K562 (cell line): Measurements from ENCODE around the gene PLCL1. TPM values are rescaled to one million over a fixed set of nuclear protein-coding genes. Genes with fewer than 3 reads are reported as not detected.

Experiments used
- ATAC-seq: fragments of 200-7000 bp; cut with Tn5 transposase; 3 replicates; pipeline ENCODE4 v1.9.1; 2020; ENCODE audit warnings: moderate library complexity
- BruUV-seq: library from RNA; stranded (reverse); fragments of 400-500 nt; replicated peaks from 2 replicates; lab custom pipeline; 2021; lab: Mats Ljungman, UMichigan
- CTCF ChIA-PET: fragments of 300-600 bp; formaldehyde crosslinking; extraction: SDS; loops from one replicate; lab custom pipeline; 2021; ENCODE audit warnings: low intra/inter-chr PET ratio; lab: Yijun Ruan, JAX
- POLR2A ChIA-PET: fragments of 300-600, 350-650 bp; sonication (Branson Sonifier 250); formaldehyde crosslinking; extraction: SDS; loops from one replicate; lab custom pipeline; 2021; ENCODE audit warnings: antibody characterized with exemption, inconsistent platforms; lab: Yijun Ruan, JAX
- DNase-seq, 4 experiments: peaks; one replicate each; pipeline versions ENCODE4 v3.0.0 to v3.0.0-alpha.2; 2011 to 2018; ENCODE audit warnings: low spot score in 3 of 4, mixed read lengths in 3 of 4; ENCODE audit errors: extremely low read depth in 1 of 4
- FAIRE-seq: peaks from 2 replicates; lab custom pipeline; 2011; peaks lifted over from hg19 to GRCh38; lab: Jason Lieb, UNC
- H2AFZ ChIP-seq: 2 replicates; pipeline ENCODE4 v1.6.0; 2011; ENCODE audit warnings: low read depth, low read length, control low read depth, inconsistent platforms
- H3K27ac ChIP-seq: fragments of 200-600 bp; 3 replicates; pipeline ENCODE4 v1.8.0; 2011; ENCODE audit warnings: low read depth, mild to moderate bottlenecking, control low read depth, inconsistent platforms, low read length, moderate library complexity, mixed read lengths; ENCODE audit errors: extremely low read depth
- H3K27me3 ChIP-seq, 2 experiments: fragments of 300-600 bp in 1 of 2; 2 replicates in 1 of 2; 3 replicates in 1 of 2; pipeline versions ENCODE4 v1.6.0 to v1.8.0; 2011; ENCODE audit warnings: inconsistent platforms in 2 of 2, low read length in 2 of 2, mild to moderate bottlenecking in 1 of 2, mixed read lengths in 1 of 2, moderate library complexity in 1 of 2; ENCODE audit not compliant: control insufficient read depth in 2 of 2, insufficient read depth in 2 of 2
- H3K36me3 ChIP-seq: fragments of 300-600 bp; 3 replicates; pipeline ENCODE4 v1.8.0; 2011; ENCODE audit warnings: mild to moderate bottlenecking, low read length, inconsistent platforms; ENCODE audit not compliant: control insufficient read depth, insufficient read depth
- H3K4me1 ChIP-seq, 2 experiments: fragments of 200-600 bp in 1 of 2; replicated peaks in 1 of 2; 2 replicates in 1 of 2; 3 replicates in 1 of 2; pipeline versions ENCODE4 v1.5.1 to v1.8.0; 2011; ENCODE audit warnings: inconsistent platforms in 2 of 2, low read length in 2 of 2, mild to moderate bottlenecking in 1 of 2, mixed read lengths in 1 of 2, moderate library complexity in 1 of 2; ENCODE audit not compliant: control insufficient read depth in 2 of 2, insufficient read depth in 2 of 2
- H3K4me2 ChIP-seq: 2 replicates; pipeline ENCODE4 v1.6.1; 2011; ENCODE audit warnings: low read length, control low read depth, inconsistent platforms, mixed read lengths; ENCODE audit not compliant: insufficient read depth
- H3K4me3 ChIP-seq: fragments of 200-600 bp; sonication (generic), shearing (Covaris generic); 2 replicates; pipeline ENCODE4 v1.5.1; 2016; ENCODE audit warnings: control low read depth, inconsistent platforms
- H3K79me2 ChIP-seq: fragments of 200-600 bp; 3 replicates; pipeline ENCODE4 v1.8.0; 2011; ENCODE audit warnings: low read length, inconsistent platforms; ENCODE audit not compliant: control insufficient read depth, insufficient read depth
- H3K9ac ChIP-seq, 2 experiments: 2 replicates each; pipeline versions ENCODE4 v1.6.0 to v1.6.1; 2011; ENCODE audit warnings: low read depth in 2 of 2, low read length in 2 of 2, control low read depth in 1 of 2, inconsistent platforms in 1 of 2, mild to moderate bottlenecking in 1 of 2, mixed read lengths in 1 of 2; ENCODE audit not compliant: insufficient read depth in 1 of 2
- H3K9me1 ChIP-seq: one replicate; pipeline ENCODE4 v1.6.0; 2011; ENCODE audit warnings: inconsistent platforms, mild to moderate bottlenecking, low read length, moderate library complexity; ENCODE audit not compliant: control insufficient read depth, insufficient read depth
- H3K9me3 ChIP-seq: replicated peaks from 2 replicates; pipeline ENCODE4 v1.5.1; 2011; ENCODE audit warnings: low read depth, low read length, inconsistent platforms; ENCODE audit not compliant: control insufficient read depth, insufficient read depth
- H4K20me1 ChIP-seq: replicated peaks from 2 replicates; pipeline ENCODE4 v1.6.1; 2011; ENCODE audit warnings: low read length, inconsistent platforms, mixed read lengths; ENCODE audit not compliant: control insufficient read depth, insufficient read depth
- ARID3A ChIP-seq: IDR thresholded peaks from 2 replicates; pipeline ENCODE4 v1.6.1; 2012; ENCODE audit warnings: low read depth, low read length, improper control_type of control experiment, borderline replicate concordance
- CREB3L1 ChIP-seq: fragments of 450-650 bp; IDR thresholded peaks from 2 replicates; pipeline ENCODE4 v1.6.1; 2014; ENCODE audit warnings: low read depth, mild to moderate bottlenecking, moderate library complexity, borderline replicate concordance
- DMBX1 ChIP-seq: fragments of 250-450 bp; sonication (Bioruptor Pico); IDR thresholded peaks from 2 replicates; pipeline ENCODE4 v1.8.0; 2022; ENCODE audit warnings: inconsistent platforms, mild to moderate bottlenecking, moderate library complexity, borderline replicate concordance
- KLF1 ChIP-seq: fragments of 450-650 bp; IDR thresholded peaks from 2 replicates; pipeline ENCODE4 v1.6.1; 2016; ENCODE audit warnings: missing genetic modification characterization, missing compliant biosample characterization
- NEUROD1 ChIP-seq: fragments of 150-350 bp; IDR thresholded peaks from 2 replicates; pipeline ENCODE4 v1.6.1; 2014; ENCODE audit warnings: borderline replicate concordance, low read length, low read depth; ENCODE audit not compliant: partially characterized antibody
- NR2C1 ChIP-seq, 2 experiments: fragments of 450-650 bp; IDR thresholded peaks; 2 replicates each; pipeline ENCODE4 v1.6.1; 2017; ENCODE audit warnings: mild to moderate bottlenecking in 2 of 2, antibody characterized with exemption in 1 of 2, inconsistent platforms in 1 of 2, missing compliant biosample characterization in 1 of 2, missing genetic modification characterization in 1 of 2
- SNRNP70 ChIP-seq: fragments of 200-400 bp; formaldehyde crosslinking; optimal IDR thresholded peaks from 2 replicates; pipeline ENCODE3; 2017; ENCODE audit warnings: low read depth, low read length
- TCF15 ChIP-seq: fragments of 250-450 bp; sonication (Bioruptor Pico); IDR thresholded peaks from 2 replicates; pipeline ENCODE4 v1.8.0; 2022; ENCODE audit warnings: moderate library complexity, mild to moderate bottlenecking, inconsistent platforms
- TCF7 ChIP-seq: sonication (generic); IDR thresholded peaks from 2 replicates; pipeline ENCODE4 v1.6.1; 2016; ENCODE audit warnings: antibody characterized with exemption, borderline replicate concordance
- TEAD1 ChIP-seq, 2 experiments: fragments of 450-650 bp in 1 of 2; sonication (generic) in 1 of 2; formaldehyde crosslinking; IDR thresholded peaks; 2 replicates each; pipeline versions ENCODE4 v1.4.0 to v1.8.0; 2020 to 2022; ENCODE audit warnings: mild to moderate bottlenecking in 2 of 2, missing genetic modification reagents in 1 of 2
- ZNF232 ChIP-seq: sonication (generic); formaldehyde crosslinking; IDR thresholded peaks from 2 replicates; pipeline ENCODE4 v1.8.0; 2022; ENCODE audit warnings: mild to moderate bottlenecking, missing genetic modification reagents
- ZNF316 ChIP-seq: fragments of 450-650 bp; IDR thresholded peaks from 2 replicates; pipeline ENCODE4 v1.6.1; 2016
- ZSCAN32 ChIP-seq: fragments of 450-650 bp; formaldehyde crosslinking; IDR thresholded peaks from 2 replicates; pipeline ENCODE4 v1.4.0; 2020; ENCODE audit warnings: mild to moderate bottlenecking, moderate library complexity
- in situ Hi-C: fragments of 300-500 bp; cut with MboI; formaldehyde crosslinking; loops from 4 replicates; pipeline ENCODE4 v1.15.0; 2018; ENCODE audit warnings: inconsistent platforms, mixed read lengths
- intact Hi-C: fragments of 100-400 bp; cut with micrococcal nuclease; formaldehyde crosslinking; loops from 2 replicates; pipeline ENCODE4 v1.14.2; 2022
- polyA plus RNA-seq, 8 experiments: library from polyadenylated mRNA; depleted of rRNA in 4 of 8; stranded (reverse) in 5 of 8; unstranded in 3 of 8; fragments of >200 nt; fragmentation: Nextera tagmentation in 2 of 8; fragmentation: Illumina TruSeq in 1 of 8; extraction: Ambion mirVana in 2 of 8; extraction: Trizol in 1 of 8; gene quantifications; 2 replicates each; pipeline versions ENCODE4 v1.2.1 to v1.2.3, GENCODE V29; 2011 to 2014; ENCODE audit warnings: inconsistent platforms in 1 of 8, missing spikeins in 1 of 8
- total RNA-seq, 7 experiments: library from RNA; depleted of rRNA in 6 of 7; stranded (reverse); fragments of >200 nt in 6 of 7; fragmentation: Illumina TruSeq in 2 of 7; extraction: Trizol in 2 of 7; gene quantifications; 2 replicates each; pipeline versions ENCODE4 v1.2.1 to v1.2.3, GENCODE V29; 2011 to 2021; ENCODE audit warnings: low replicate concordance in 1 of 7

Gene PLCL1
- total and polyA plus RNA-seq, 9 of the 15 experiments (the other 6 are each of a cell fraction or from before 2014, with no cell fraction given), result 2.0 to 17.7 (median 8.6) TPM

GRCh38 chr2:197925976-197926375 lies 121.6 kb downstream of the PLCL1 start:
- peaks cover 59% of the 10 kb centered on the region for H3K79me2 ChIP-seq
- CTCF ChIA-PET, result no interaction called here
- no peaks in the 10 kb centered on the region for H4K20me1 ChIP-seq
- no peaks in the 10 kb centered on the region for H3K27me3 ChIP-seq
- FAIRE-seq, result no peak
- H3K9me1 ChIP-seq, result no peaks in the 10 kb centered on the region
- no peak overlapping the region for H3K4me3 ChIP-seq
- BruUV-seq, result no TSS peak
- peaks cover 4 to 58% of the 10 kb centered on the region in 2 experiments for H3K4me1 ChIP-seq
- in situ Hi-C loops (no loop called here), intact Hi-C loops (loop anchor here (5.0 kb wide), 2 partner anchors 71 to 126 kb away; no protein-coding TSS in a partner anchor)
- H3K36me3 ChIP-seq, result no peaks in the 10 kb centered on the region; the same call in 2 of the 3 replicates
- no peak overlapping the region for H3K9ac ChIP-seq
- H3K4me2 ChIP-seq, result no peak overlapping the region
- TF ChIP-seq CREB3L1, result no peak
- TF ChIP-seq TCF7, result no peak
- no peak for TF ChIP-seq ARID3A
- no peak for TF ChIP-seq ZNF232 (CRISPR knock-in tag)
- TF ChIP-seq ZNF316, result 0 out of 2 replicates have a peak, but pooled peaks have one; percentile 10
- no peak for TF ChIP-seq ZSCAN32 (CRISPR knock-in tag)
- no peak for TF ChIP-seq NEUROD1
- no peak for TF ChIP-seq TEAD1 (CRISPR knock-in tag; IDR thresholded peaks at IDR 0.05)
- no peak for TF ChIP-seq TCF15
- no peak for TF ChIP-seq KLF1
- no peak for TF ChIP-seq SNRNP70
- TF ChIP-seq NR2C1 (IDR thresholded peaks at IDR 0.05), result no peak
- TF ChIP-seq NR2C1 (tag; IDR thresholded peaks at IDR 0.05), result peak; percentile 8; the same call in 1 of the 2 replicates
- peak; percentile 31; the same call in 1 of the 2 replicates for TF ChIP-seq DMBX1 (CRISPR knock-in tag)
- no peak for ATAC-seq
- no peak overlapping the region for H2AFZ ChIP-seq
- POLR2A ChIA-PET, result interaction anchor here (2.1 kb wide), 1 partner anchor 10 kb away, joined by 6 read pairs; no protein-coding TSS in a partner anchor
- no peaks in the 10 kb centered on the region for H3K9me3 ChIP-seq
- 0 out of 3 replicates have a peak overlapping the region, but pooled peaks have one; percentile 88 for H3K27ac ChIP-seq
- no peak for DNase-seq
